ENCODE data around the gene CNTNAP5. TPM values are rescaled to one million over a fixed set of nuclear protein-coding genes. Genes with fewer than 3 reads are reported as not detected.

The CNTNAP5 gene
- total RNA-seq, 2 donors from 2014 or later, result not detected

DNA sequence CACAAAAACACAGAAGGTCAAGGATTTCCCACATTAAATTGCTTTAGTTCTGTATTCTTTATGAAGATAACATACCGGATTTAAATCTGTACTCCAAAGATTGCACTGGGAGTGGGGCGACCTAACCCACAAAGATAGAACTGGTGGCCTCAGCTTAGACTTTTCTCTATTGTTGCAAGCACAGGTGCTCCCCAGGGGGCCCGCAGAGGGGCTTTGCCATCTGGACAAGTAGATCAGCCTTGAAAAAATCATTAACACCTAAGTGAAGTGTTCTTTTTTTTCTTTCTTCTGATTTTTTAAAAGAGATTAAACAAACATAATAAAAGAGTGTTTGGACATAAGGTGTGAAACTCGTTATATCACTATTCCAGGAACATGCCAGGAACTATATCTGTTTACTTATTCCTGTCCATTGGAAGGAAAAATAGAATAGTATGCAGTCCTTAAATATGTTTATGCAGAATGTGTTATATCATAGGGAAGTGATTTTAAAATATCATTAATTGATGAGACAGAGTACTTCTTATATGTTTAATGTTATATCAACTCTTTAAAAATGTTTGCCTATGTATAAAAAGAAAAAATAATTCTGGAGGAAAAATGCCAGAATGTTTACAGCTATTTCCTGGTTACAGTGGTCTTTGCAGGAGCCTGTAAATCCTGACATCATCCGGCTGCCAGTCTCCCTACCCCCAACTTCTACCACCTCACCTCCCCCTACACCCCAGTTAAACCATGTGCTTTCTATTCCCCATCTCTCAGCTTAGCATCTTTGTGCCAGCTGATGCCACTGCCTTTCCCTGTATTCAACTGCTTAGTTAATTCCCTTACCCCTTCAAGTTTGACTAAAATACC, 679.2 kb downstream of the CNTNAP5 start:
- no peak overlapping the region for H3K4me3 Mint-ChIP-seq
- ATAC-seq (no peak), DNase-seq (ENCODE audit: low spot score) (no peak)
- peaks cover 6% of the 10 kb centered on the region for H3K36me3 Mint-ChIP-seq
- H3K27ac Mint-ChIP-seq, result no peak overlapping the region
- peaks cover 0 to 2% of the 10 kb centered on the region in 2 donors for H3K4me1 Mint-ChIP-seq (ENCODE audit: low read depth in 2 of 2)
- H3K9me3 Mint-ChIP-seq, result peaks cover 18% of the 10 kb centered on the region
- no peaks in the 10 kb centered on the region for H3K27me3 Mint-ChIP-seq

DNA sequence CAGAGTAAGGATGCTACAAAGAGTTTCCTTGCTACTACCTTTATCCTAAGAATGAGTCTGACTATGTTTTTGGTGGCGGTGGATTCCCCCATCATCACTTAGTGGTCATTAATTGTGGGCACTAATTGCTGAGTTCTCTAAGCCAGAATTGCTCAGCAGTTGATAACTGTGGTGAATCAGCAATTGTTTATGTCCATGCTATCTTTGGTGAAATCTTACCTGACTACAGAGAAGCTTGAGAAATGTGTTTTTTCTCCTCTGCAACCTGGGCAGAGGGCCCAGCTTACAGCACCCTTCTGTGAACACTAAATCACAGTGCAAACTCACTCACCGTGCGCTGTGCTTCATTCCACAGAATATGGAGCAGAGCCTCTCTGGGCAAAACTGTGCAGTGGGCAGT, 683.6 kb downstream of the CNTNAP5 start:
- no peak for ATAC-seq
- Mint-ChIP-seq H3K36me3 (no peaks in the 10 kb centered on the region), H3K27me3 (no peaks in the 10 kb centered on the region), H3K9me3 (peaks cover 19% of the 10 kb centered on the region), H3K4me1 (ENCODE audit: low read depth in 2 of 2) (no peaks in the 10 kb centered on the region), H3K4me3 (no peak overlapping the region), H3K27ac (no peak overlapping the region)
- DNase-seq (ENCODE audit: low spot score), result no peak

DNA sequence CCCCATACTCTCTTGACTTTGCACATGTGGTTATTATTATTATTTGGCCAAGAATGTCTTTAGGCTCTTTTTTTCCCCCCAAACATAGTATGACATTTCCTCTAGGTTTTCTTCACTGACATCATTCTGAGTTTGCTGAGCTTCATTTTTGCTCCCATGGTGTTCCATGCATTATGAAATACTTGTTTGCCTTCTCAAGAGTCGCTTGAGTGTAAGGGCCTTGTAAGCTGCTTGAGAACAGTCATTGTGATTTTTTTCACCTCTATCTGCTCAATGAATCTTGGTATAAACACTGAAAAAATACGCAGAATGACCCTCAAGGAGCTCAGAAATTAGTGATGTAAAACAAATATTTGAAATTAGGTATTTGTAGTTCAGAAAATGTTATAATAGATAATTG, 688.9 kb downstream of the CNTNAP5 start:
- Mint-ChIP-seq H3K4me1 (ENCODE audit: low read depth in 2 of 2) (no peaks in the 10 kb centered on the region), H3K9me3 (peaks cover 16% of the 10 kb centered on the region), H3K27ac (no peak overlapping the region), H3K36me3 (no peaks in the 10 kb centered on the region), H3K4me3 (no peak overlapping the region), H3K27me3 (no peaks in the 10 kb centered on the region)
- DNase-seq (ENCODE audit: low spot score), result no peak
- no peak for ATAC-seq

DNA sequence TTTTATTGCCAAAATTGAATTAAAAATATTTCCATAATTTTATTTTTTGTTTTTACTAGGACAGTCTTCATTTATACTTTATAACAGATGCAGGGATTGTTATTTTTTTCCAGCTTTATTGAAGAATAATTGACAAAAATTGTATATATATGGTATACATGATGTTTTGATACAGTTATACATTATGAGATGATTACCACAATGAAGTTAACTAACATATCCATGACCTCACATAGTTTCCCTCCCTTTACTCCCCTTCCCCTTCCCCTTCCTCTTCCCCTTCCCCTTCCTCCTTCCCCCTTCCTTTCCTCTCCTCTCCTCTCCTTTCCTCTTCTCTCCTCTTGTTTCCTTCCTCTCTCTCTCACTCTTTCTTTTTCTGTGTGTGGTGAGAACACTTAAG, 700.1 kb downstream of the CNTNAP5 start:
- ATAC-seq, result no peak

DNA sequence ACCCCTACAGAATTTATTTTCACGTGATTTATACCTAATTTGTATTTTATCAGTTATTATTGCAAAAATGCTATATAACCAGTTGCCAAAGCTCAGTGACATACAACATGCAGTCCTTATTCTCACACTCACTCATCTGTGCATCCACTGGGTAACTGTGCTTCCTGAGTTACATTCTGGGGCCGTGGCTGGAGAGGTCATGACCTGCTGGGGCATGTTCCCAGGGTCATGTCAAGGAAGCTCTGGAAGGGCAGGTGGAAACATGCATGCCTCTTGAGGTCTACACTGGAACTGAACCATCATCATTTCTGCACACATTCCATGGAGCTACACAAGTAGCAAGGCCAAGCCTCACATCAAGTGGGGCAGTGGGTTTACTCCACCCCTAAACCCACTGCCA, 715.5 kb downstream of the CNTNAP5 start:
- H3K4me1 Mint-ChIP-seq (ENCODE audit: low read depth in 2 of 2), result no peaks in the 10 kb centered on the region
- no peak overlapping the region for H3K27ac Mint-ChIP-seq
- ATAC-seq, result no peak
- no peak overlapping the region for H3K4me3 Mint-ChIP-seq
- peaks cover 11% of the 10 kb centered on the region for H3K9me3 Mint-ChIP-seq
- DNase-seq (ENCODE audit: low spot score), result no peak
- H3K27me3 Mint-ChIP-seq, result no peaks in the 10 kb centered on the region
- H3K36me3 Mint-ChIP-seq, result no peaks in the 10 kb centered on the region

More for the DNA sequence above, 700.1 kb downstream of the CNTNAP5 start:
- no peak overlapping the region for H3K27ac Mint-ChIP-seq
- no peaks in the 10 kb centered on the region for H3K27me3 Mint-ChIP-seq
- H3K36me3 Mint-ChIP-seq, result no peaks in the 10 kb centered on the region
- H3K9me3 Mint-ChIP-seq, result peaks cover 13% of the 10 kb centered on the region
- H3K4me1 Mint-ChIP-seq (ENCODE audit: low read depth in 2 of 2), result no peaks in the 10 kb centered on the region
- H3K4me3 Mint-ChIP-seq, result no peak overlapping the region
- DNase-seq (ENCODE audit: low spot score), result no peak

DNA sequence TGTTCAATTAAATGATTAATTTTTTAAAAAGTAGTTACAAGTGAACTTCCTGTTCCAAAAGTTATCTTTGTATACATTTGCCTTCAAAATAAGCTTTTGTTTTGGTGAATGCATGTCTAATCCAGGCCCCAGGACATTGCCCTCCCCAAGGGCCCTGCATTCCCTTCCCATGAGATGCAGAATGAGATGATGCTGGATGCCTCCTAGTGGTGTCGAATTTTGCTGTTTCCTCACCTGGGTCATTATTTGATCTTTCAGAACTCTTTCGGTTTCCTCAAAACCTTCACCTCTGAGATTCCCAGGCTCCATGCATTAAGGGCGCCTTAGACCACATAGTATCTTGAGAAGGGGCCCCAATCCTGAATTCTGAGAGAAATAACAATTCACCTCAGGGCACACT, 728.8 kb downstream of the CNTNAP5 start:
- ATAC-seq, result no peak

DNA sequence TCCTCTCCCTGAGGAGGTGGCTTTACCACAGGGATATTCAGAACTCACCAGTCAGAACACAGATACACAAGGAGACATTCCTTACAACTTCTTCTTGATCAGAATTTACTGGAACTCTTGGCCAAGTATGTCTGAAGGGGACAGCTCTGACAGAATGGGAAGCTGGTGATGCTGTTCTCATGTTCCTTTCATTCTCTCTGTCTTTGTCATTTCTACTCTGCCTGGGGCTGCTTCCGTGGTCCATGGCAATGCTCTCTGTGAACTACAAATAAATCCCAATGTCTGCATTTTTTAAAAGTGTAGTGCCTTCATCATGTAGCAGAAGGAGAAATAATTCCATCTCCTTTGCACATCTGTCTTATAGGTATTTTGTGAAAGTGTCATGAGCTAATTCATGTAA, 730.3 kb downstream of the CNTNAP5 start:
- H3K9me3 Mint-ChIP-seq, result peaks cover 11% of the 10 kb centered on the region
- DNase-seq (ENCODE audit: low spot score), result no peak
- no peak overlapping the region for H3K4me3 Mint-ChIP-seq
- H3K36me3 Mint-ChIP-seq, result no peaks in the 10 kb centered on the region
- no peaks in the 10 kb centered on the region for H3K27me3 Mint-ChIP-seq
- H3K4me1 Mint-ChIP-seq (ENCODE audit: low read depth in 2 of 2), result no peaks in the 10 kb centered on the region
- no peak for ATAC-seq
- no peak overlapping the region for H3K27ac Mint-ChIP-seq

More for the DNA sequence above, 728.8 kb downstream of the CNTNAP5 start:
- peaks cover 16% of the 10 kb centered on the region for H3K9me3 Mint-ChIP-seq
- H3K4me1 Mint-ChIP-seq (ENCODE audit: low read depth in 2 of 2), result no peaks in the 10 kb centered on the region
- H3K4me3 Mint-ChIP-seq, result no peak overlapping the region
- no peak overlapping the region for H3K27ac Mint-ChIP-seq
- DNase-seq (ENCODE audit: low spot score), result no peak
- H3K36me3 Mint-ChIP-seq, result peaks cover 4% of the 10 kb centered on the region
- H3K27me3 Mint-ChIP-seq, result no peaks in the 10 kb centered on the region

DNA sequence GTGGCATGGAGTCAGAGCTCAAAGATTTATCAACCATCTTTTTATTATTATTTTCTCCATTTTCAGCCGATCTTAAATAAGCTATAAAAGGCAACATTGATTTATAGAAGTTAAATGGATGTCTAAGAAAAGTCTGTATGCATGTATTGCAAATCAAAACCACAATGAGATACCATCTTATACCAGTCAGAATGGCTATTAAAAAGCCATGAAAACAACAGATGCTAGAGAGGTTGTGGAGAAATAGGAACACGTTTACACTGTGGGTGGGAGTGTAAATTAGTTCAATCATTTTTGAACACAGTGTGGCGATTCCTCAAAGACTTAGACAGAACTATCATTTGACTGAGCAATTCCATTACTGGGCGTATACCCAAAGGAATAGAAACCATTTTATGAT, 731.0 kb downstream of the CNTNAP5 start:
- H3K27me3 Mint-ChIP-seq, result no peaks in the 10 kb centered on the region
- ATAC-seq (no peak), DNase-seq (ENCODE audit: low spot score) (no peak)
- no peak overlapping the region for H3K27ac Mint-ChIP-seq
- H3K9me3 Mint-ChIP-seq, result peaks cover 11% of the 10 kb centered on the region
- no peak overlapping the region for H3K4me3 Mint-ChIP-seq
- no peaks in the 10 kb centered on the region for H3K4me1 Mint-ChIP-seq (ENCODE audit: low read depth in 2 of 2)
- H3K36me3 Mint-ChIP-seq, result no peaks in the 10 kb centered on the region

DNA sequence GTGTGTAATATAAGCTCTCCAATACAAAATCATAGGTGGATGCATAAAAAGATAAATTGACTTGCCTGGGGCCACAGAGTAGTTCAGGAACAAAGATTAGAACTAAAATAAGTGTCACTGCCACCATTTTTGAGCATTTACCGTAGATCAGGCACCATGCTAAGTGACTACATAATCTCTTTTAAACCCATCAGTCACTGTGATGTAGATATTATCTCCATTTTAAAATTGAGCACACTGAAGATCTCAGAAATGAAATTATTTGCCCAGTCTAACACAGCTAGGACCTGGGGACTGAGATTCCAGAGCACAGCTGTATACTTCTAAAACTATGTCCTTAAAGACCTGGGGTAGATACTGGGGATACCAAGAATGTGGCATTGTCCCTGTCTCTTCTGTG, 737.3 kb downstream of the CNTNAP5 start:
- H3K4me1 Mint-ChIP-seq (ENCODE audit: low read depth in 2 of 2), result no peaks in the 10 kb centered on the region
- no peaks in the 10 kb centered on the region for H3K27me3 Mint-ChIP-seq
- no peak overlapping the region for H3K27ac Mint-ChIP-seq

DNA sequence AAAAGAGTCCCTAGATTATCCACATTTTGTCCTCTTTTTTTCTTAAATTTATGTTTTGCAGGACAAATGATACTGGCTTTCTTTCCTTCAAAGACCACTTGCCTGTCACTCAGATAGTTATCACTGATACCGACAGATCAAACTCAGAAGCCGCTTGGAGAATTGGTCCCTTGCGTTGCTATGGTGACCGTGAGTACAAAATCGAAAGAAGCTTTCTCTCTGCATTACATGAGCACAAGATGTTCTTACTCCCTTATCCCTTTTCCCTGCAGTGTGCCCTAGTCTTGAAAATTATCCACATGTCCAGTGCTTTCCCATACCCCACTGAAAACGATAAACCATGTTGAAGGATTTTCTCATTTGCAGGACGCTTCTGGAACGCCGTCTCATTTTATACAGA, 738.5 kb downstream of the CNTNAP5 start:
- no peaks in the 10 kb centered on the region for H3K4me1 Mint-ChIP-seq (ENCODE audit: low read depth in 2 of 2)
- no peak for DNase-seq (ENCODE audit: low spot score)
- H3K9me3 Mint-ChIP-seq, result peaks cover 6% of the 10 kb centered on the region
- no peak overlapping the region for H3K4me3 Mint-ChIP-seq
- no peaks in the 10 kb centered on the region for H3K27me3 Mint-ChIP-seq
- no peaks in the 10 kb centered on the region for H3K36me3 Mint-ChIP-seq
- H3K27ac Mint-ChIP-seq, result no peak overlapping the region
- no peak for ATAC-seq

More for the DNA sequence above, 737.3 kb downstream of the CNTNAP5 start:
- DNase-seq (ENCODE audit: low spot score), result no peak
- ATAC-seq, result no peak
- Mint-ChIP-seq H3K4me3 (no peak overlapping the region), H3K9me3 (peaks cover 14% of the 10 kb centered on the region), H3K36me3 (no peaks in the 10 kb centered on the region)

DNA sequence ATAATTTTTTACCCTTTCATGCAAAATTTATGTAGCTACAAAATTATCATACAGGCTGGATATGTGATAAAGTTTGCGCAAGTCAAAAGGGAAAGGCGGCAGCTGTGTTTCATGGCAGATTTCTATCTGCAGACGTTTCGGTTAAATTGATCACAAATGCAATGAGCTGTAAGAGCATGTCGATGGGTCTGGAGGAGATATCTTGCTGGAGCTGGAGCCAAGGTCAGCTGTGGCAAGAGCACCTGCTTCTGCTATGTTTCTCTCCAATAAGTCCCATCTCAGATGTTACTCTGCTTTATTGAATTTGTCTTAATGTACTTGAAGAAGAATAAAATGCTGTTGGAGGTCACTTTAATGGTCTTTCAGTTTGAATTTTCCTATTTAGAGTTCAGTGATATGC, 749.7 kb downstream of the CNTNAP5 start:
- DNase-seq (ENCODE audit: low spot score), result no peak
- Mint-ChIP-seq H3K4me3 (no peak overlapping the region), H3K27me3 (no peaks in the 10 kb centered on the region), H3K4me1 (ENCODE audit: low read depth in 2 of 2) (no peaks in the 10 kb centered on the region), H3K27ac (no peak overlapping the region), H3K36me3 (peaks cover 6% of the 10 kb centered on the region), H3K9me3 (peaks cover 19% of the 10 kb centered on the region)
- ATAC-seq, result no peak

DNA sequence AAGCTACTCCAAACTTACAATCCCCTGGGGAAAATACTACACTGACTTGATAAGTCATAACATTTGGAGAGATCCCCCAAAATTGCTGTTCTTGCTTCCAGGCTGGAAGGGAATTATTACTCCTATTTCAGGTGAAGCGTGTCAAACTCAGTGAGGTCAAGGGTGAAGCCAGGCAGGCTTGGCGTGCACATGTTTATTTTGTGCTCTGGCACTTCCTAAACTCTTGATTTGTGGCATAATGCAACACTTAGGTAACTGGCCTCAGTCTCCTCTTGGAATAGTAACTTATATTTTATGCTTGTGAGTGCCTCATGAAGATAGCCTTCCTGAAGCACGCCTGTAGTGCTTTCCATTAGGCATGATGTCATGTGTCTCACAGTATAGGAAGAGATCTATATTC, 751.2 kb downstream of the CNTNAP5 start:
- H3K4me1 Mint-ChIP-seq (ENCODE audit: low read depth in 2 of 2), result no peaks in the 10 kb centered on the region
- peaks cover 19% of the 10 kb centered on the region for H3K9me3 Mint-ChIP-seq
- ATAC-seq, result no peak
- DNase-seq (ENCODE audit: low spot score), result no peak
- peaks cover 5% of the 10 kb centered on the region for H3K36me3 Mint-ChIP-seq
- no peak overlapping the region for H3K27ac Mint-ChIP-seq
- H3K27me3 Mint-ChIP-seq, result no peaks in the 10 kb centered on the region
- H3K4me3 Mint-ChIP-seq, result no peak overlapping the region

DNA sequence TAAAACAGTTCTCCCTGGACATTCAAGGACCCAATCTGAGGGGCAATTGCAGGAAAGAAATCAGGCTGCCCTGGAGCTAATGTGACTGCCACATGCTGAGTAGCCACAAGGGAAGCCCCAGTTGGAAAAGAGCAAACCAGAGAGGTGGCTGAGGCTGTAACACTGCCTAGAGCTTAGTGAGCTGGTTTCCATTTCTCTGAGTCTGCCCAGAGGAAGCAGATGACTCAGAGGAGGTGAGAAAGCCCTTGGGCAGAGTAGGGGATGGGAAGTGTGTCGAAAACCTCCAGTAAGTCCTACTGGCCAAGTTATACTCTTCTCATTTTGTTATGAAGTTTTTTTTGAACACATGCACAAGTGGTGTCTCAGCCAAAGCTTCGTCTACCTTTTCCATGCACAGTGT, 753.0 kb downstream of the CNTNAP5 start:
- Mint-ChIP-seq H3K4me1 (ENCODE audit: low read depth in 2 of 2) (no peaks in the 10 kb centered on the region), H3K27ac (no peak overlapping the region), H3K9me3 (peaks cover 13% of the 10 kb centered on the region), H3K4me3 (no peak overlapping the region), H3K36me3 (no peaks in the 10 kb centered on the region), H3K27me3 (no peaks in the 10 kb centered on the region)
- ATAC-seq, result no peak
- no peak for DNase-seq (ENCODE audit: low spot score)

DNA sequence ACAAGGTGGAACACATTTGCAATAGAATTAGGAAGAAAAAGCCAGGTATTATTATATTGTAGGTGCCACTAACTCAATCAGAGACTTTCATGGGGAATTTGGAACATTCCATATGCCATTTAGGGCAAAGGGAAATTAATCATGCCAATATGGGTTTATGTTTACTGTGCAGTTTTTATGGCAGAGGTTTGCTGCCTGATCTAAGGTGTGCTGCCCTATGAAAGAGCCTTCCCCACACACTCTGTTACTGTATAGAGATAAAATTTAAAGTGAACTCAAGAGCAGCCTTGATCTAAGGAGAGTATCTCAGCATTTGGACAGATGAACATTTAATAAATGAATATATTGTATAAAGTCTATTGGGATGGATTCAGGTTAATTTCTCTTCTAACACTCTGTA, 771.6 kb downstream of the CNTNAP5 start:
- Mint-ChIP-seq H3K4me1 (ENCODE audit: low read depth in 2 of 2) (no peaks in the 10 kb centered on the region), H3K27me3 (no peaks in the 10 kb centered on the region), H3K36me3 (no peaks in the 10 kb centered on the region), H3K27ac (no peak overlapping the region), H3K9me3 (peaks cover 4% of the 10 kb centered on the region), H3K4me3 (no peak overlapping the region)
- ATAC-seq (no peak), DNase-seq (ENCODE audit: low spot score) (no peak)

DNA sequence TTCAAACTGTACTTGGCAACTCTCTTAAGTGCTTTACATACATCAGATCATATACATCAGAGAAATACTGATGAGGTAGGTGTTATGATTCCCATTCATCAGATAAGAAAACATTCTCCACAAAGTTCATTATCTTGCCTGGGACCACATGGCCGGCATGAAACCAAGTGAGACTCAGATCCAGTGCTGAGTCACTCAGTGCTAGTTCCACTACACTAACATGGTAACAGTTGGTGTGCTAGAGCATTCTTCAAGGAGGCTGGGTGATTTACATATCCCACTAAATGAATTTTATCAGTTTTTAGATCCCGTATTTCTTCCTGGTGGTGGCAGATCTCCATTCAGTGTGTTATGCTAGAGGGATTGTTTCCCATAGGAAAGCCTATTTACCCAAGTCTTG, 772.0 kb downstream of the CNTNAP5 start:
- Mint-ChIP-seq H3K27me3 (no peaks in the 10 kb centered on the region), H3K4me1 (ENCODE audit: low read depth in 2 of 2) (no peaks in the 10 kb centered on the region), H3K36me3 (no peaks in the 10 kb centered on the region), H3K4me3 (no peak overlapping the region), H3K27ac (no peak overlapping the region), H3K9me3 (peaks cover 4% of the 10 kb centered on the region)
- no peak for DNase-seq (ENCODE audit: low spot score)
- ATAC-seq, result no peak
